Measurements from ENCODE around the gene RASL12.
A peak's percentile ranks its signal among the peaks of the same experiment; 100 is the strongest.
"Not testable (repeated sequence)": the region's sequence is repeated elsewhere in the genome, so short reads cannot be mapped to it uniquely, and the experiment has no call there.

RASL12 gene

DNA sequence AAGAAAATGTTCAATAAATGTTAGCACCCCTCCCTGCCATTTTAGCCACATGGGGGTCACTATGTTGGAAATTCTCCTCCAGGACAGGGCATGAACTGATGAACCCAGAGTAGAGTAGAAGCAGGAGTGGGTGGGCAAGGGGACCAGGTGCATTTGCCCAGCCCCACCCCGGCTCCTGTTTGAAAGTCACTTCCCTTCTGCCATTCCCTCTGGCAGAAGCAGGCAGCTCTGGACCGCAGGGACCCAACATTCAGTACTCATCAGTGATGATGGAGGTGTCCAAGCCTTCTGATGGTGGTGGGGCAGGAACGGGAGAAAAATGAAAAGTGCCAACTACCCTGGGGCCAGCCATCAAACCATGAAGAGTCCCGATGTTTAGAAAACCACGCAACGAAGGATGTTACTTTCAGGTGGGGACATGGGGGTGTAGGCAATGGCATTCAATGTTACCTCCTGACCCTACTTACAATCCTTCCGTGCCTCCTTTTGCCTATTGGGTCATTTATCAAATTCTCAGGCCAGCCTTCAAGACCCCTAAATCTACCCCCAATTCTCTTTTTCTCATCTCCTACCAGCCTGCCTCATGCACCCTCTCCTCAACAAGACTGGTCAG, 30.0 kb upstream of the RASL12 start:
- Histone ChIP-seq H3K9ac (ENCODE audit: low read length) (no peak overlapping the region), H3K27me3 (ENCODE audit: control insufficient read depth, insufficient read depth, low read length) (no peaks in the 10 kb centered on the region), H3K4me3 (ENCODE audit: low read length) (no peak overlapping the region), H3K27ac (ENCODE audit: low read depth, low read length) (no peak overlapping the region), H3K4me1 (ENCODE audit: control insufficient read depth, insufficient read depth, low read length) (peaks cover 15% of the 10 kb centered on the region), H3K36me3 (ENCODE audit: control insufficient read depth, insufficient read depth, low read length) (peaks cover 9% of the 10 kb centered on the region)

GRCh38 chr15:65096481-65097385, 28.9 kb upstream of the RASL12 start:
- peaks cover 19% of the 10 kb centered on the region for H3K4me1 ChIP-seq (ENCODE audit: control insufficient read depth, insufficient read depth, low read length)
- peaks cover 9% of the 10 kb centered on the region for H3K36me3 ChIP-seq (ENCODE audit: control insufficient read depth, insufficient read depth, low read length)
- no peak overlapping the region for H3K27ac ChIP-seq (ENCODE audit: low read depth, low read length)
- H3K9ac ChIP-seq (ENCODE audit: low read length), result no peak overlapping the region
- no peak overlapping the region for H3K4me3 ChIP-seq (ENCODE audit: low read length)
- H3K27me3 ChIP-seq (ENCODE audit: control insufficient read depth, insufficient read depth, low read length), result no peaks in the 10 kb centered on the region

DNA sequence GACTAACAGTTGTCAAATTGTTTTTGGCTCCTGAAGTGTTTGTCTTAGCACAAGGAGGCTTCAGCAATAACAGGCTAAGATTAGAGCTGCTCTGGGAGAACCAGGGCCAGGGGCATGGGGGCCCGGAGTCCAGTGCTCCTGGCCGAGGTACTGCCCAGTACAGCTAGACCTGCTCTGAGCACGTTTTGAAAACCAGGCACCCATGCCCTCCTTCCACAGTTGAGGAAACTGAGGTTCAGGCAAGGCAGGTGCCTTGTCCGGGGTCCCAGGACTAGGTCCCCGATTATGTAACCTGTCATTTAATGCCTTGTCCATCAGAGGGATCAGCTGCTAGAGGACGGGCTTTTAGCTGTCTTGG, 27.9 kb upstream of the RASL12 start:
- Histone ChIP-seq H3K36me3 (ENCODE audit: control insufficient read depth, insufficient read depth, low read length) (peaks cover 9% of the 10 kb centered on the region), H3K27me3 (ENCODE audit: control insufficient read depth, insufficient read depth, low read length) (no peaks in the 10 kb centered on the region), H3K27ac (ENCODE audit: low read depth, low read length) (peak overlapping the region; percentile 67)

GRCh38 chr15:65095011-65095746, 27.4 kb upstream of the RASL12 start:
- Histone ChIP-seq H3K4me3 (ENCODE audit: low read length) (no peak overlapping the region), H3K27me3 (ENCODE audit: control insufficient read depth, insufficient read depth, low read length) (no peaks in the 10 kb centered on the region), H3K4me1 (ENCODE audit: control insufficient read depth, insufficient read depth, low read length) (peaks cover 19% of the 10 kb centered on the region), H3K27ac (ENCODE audit: low read depth, low read length) (peak overlapping the region; percentile 67), H3K36me3 (ENCODE audit: control insufficient read depth, insufficient read depth, low read length) (peaks cover 7% of the 10 kb centered on the region), H3K9ac (ENCODE audit: low read length) (no peak overlapping the region)

More for the DNA sequence above, 27.9 kb upstream of the RASL12 start:
- Histone ChIP-seq H3K9ac (ENCODE audit: low read length) (no peak overlapping the region), H3K4me1 (ENCODE audit: control insufficient read depth, insufficient read depth, low read length) (peaks cover 19% of the 10 kb centered on the region), H3K4me3 (ENCODE audit: low read length) (no peak overlapping the region)

GRCh38 chr15:65094294-65094995, 26.7 kb upstream of the RASL12 start:
- Histone ChIP-seq H3K27ac (ENCODE audit: low read depth, low read length) (peak overlapping the region; percentile 67), H3K36me3 (ENCODE audit: control insufficient read depth, insufficient read depth, low read length) (peaks cover 7% of the 10 kb centered on the region), H3K9ac (ENCODE audit: low read length) (no peak overlapping the region), H3K27me3 (ENCODE audit: control insufficient read depth, insufficient read depth, low read length) (no peaks in the 10 kb centered on the region), H3K4me1 (ENCODE audit: control insufficient read depth, insufficient read depth, low read length) (peaks cover 22% of the 10 kb centered on the region), H3K4me3 (ENCODE audit: low read length) (no peak overlapping the region)

- H3K4me3 ChIP-seq (ENCODE audit: low read length); H3K36me3 ChIP-seq (ENCODE audit: control insufficient read depth, insufficient read depth, low read length); H3K9ac ChIP-seq (ENCODE audit: low read length); H3K27me3 ChIP-seq (ENCODE audit: control insufficient read depth, insufficient read depth, low read length): not testable (repeated sequence)
- Histone ChIP-seq H3K4me1 (ENCODE audit: control insufficient read depth, insufficient read depth, low read length) (peaks cover 29% of the 10 kb centered on the region), H3K27ac (ENCODE audit: low read depth, low read length) (peak overlapping the region; percentile 61)
Measured at GRCh38 chr15:65093793-65094170, 26.0 kb upstream of the RASL12 start.

DNA sequence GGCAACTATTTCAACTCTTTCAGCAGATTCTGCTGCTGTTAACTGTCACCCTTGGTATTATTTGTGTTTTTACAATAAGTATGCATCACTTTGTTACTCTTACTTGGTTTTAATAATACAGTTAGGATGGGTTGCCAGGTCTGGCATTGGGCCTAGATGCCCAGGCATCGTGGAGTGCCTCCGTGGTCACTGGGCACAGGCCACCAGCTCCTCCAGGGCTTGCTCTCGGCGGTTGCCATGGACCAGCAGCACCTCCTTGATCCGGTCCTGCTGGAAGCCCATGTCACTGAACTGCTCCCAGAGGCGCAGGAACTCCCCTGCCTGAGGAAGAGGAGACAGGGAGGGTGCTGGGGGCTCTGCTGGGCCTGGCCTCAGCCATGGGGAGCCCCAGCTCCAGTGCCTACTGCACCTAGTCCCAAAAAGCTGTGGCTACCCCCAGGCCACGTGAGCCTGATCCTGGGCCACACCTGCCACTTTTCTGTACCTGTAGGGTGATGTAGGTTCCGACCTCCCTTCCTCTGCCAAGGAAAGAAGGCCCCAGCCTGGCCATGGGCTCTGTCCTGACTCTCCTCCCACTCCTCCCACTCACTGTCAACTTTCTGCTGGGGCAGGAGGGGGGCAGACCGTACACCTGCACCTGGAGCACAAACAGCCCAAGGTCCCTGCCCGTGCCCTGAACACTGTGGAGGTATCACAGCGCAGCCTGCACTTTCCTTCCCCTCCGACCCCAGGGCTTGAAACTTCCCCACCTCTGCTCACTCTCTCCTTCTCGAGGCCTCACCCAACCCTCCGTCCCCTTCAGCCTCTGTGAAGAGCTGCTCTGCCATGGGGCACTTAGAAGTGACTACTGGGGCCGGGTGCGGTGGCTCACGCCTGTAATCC, 25.4 kb upstream of the RASL12 start:
- Histone ChIP-seq H3K4me1 (ENCODE audit: control insufficient read depth, insufficient read depth, low read length) (peaks cover 35% of the 10 kb centered on the region), H3K9ac (ENCODE audit: low read length) (no peak overlapping the region), H3K4me3 (ENCODE audit: low read length) (no peak overlapping the region), H3K27me3 (ENCODE audit: control insufficient read depth, insufficient read depth, low read length) (no peaks in the 10 kb centered on the region), H3K36me3 (ENCODE audit: control insufficient read depth, insufficient read depth, low read length) (no peaks in the 10 kb centered on the region), H3K27ac (ENCODE audit: low read depth, low read length) (no peak overlapping the region)

DNA sequence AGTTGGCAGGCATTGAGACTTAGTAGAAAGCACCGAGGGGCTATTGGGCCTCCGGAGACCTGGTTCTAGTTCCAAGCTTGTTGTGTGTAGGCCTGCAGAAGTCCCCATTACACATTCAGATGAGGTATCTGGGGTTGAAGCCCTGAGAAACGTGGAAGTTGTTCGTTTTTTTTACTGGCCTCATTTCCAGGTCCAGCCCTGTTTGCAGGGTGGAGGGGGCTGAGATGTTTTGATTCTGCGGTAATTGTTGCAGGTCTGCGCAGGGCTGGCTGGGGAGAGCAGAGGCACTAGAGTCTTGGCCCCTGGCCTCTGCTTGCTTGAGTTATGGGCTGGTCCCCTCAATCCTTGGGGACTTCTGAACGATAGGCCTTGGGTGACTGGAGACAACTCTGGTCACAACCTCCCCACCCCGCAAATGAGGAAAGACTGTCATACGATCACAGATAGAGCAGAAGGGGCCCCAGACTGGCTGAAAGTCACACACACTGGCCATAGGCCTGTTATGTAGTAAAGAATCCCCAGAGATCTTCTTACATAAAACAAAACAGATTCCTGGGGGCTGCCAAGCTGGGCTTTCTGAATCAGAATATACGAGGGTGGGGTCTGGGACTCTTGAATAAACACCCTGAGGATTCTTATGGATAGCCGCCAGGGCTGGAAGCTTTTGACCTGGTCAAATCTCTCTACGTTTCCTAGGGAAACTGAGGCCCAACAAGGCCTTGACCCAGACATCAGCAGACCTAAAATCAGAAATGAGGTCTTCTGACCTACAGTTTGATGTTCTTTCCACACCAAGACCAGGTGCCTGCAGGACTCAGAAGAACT, 24.4 kb upstream of the RASL12 start:
- H3K4me1 ChIP-seq (ENCODE audit: control insufficient read depth, insufficient read depth, low read length), result peaks cover 45% of the 10 kb centered on the region
- no peak overlapping the region for H3K9ac ChIP-seq (ENCODE audit: low read length)
- H3K4me3 ChIP-seq (ENCODE audit: low read length), result no peak overlapping the region
- H3K27ac ChIP-seq (ENCODE audit: low read depth, low read length), result no peak overlapping the region
- no peaks in the 10 kb centered on the region for H3K27me3 ChIP-seq (ENCODE audit: control insufficient read depth, insufficient read depth, low read length)
- no peaks in the 10 kb centered on the region for H3K36me3 ChIP-seq (ENCODE audit: control insufficient read depth, insufficient read depth, low read length)

DNA sequence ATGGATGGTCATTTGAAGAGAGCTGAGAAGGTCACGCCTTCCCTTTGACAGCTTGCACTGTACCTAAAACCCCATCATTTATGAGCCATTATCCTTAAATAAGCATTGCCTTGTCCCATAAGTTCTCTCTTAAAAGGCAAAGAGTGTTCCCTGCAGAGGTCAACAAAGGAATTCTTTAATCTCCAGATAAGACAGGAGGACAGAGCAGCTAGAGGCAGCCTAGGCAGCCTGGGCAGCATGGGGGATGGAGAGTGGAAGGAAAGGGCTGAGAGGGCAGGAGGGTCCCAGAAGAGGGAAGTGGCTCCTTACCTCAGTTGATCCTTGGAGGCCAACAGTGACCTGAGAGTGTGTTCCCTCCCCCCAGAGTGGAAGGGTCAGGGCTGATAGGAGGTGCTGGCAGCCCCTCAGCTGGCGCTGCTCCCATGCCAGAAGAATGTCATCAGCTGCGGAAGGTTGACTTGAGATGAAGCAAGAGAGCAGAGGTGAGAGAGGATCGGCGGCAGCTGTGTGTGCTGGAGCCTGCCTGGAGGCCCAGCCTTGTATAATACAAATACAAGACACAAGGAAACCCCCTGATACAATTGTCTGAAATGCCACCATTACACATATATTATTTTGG, 21.5 kb upstream of the RASL12 start:
- Histone ChIP-seq H3K9ac (ENCODE audit: low read length) (no peak overlapping the region), H3K27ac (ENCODE audit: low read depth, low read length) (peak overlapping the region; percentile 95), H3K27me3 (ENCODE audit: control insufficient read depth, insufficient read depth, low read length) (no peaks in the 10 kb centered on the region), H3K36me3 (ENCODE audit: control insufficient read depth, insufficient read depth, low read length) (no peaks in the 10 kb centered on the region), H3K4me3 (ENCODE audit: low read length) (no peak overlapping the region), H3K4me1 (ENCODE audit: control insufficient read depth, insufficient read depth, low read length) (peaks cover 41% of the 10 kb centered on the region)

DNA sequence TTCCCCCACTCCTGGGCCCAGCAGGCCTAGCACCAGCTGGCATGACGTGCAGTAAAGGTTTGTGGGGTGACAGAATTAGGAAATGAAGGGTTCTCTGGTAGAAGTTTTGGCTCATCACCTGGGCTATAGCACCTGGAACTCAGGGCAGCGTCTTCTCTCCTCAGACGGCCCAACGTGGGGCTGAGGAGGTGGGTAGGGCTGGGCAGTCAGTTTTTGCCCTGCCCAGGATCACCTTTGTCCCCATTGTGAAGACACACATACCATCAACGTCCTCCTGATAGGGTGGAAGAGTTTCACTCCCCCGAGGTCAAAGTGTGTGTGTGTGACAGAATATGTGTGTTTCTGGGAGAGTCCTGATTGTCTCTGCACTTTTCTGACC, 20.8 kb upstream of the RASL12 start:
- Histone ChIP-seq H3K4me3 (ENCODE audit: low read length) (peak overlapping the region; percentile 37), H3K9ac (ENCODE audit: low read length) (peak overlapping the region; percentile 56), H3K27me3 (ENCODE audit: control insufficient read depth, insufficient read depth, low read length) (no peaks in the 10 kb centered on the region), H3K27ac (ENCODE audit: low read depth, low read length) (peak overlapping the region; percentile 95), H3K4me1 (ENCODE audit: control insufficient read depth, insufficient read depth, low read length) (peaks cover 43% of the 10 kb centered on the region), H3K36me3 (ENCODE audit: control insufficient read depth, insufficient read depth, low read length) (no peaks in the 10 kb centered on the region)
